ENCODE measurements around the gene PCNX1. TPM values are rescaled to one million over a fixed set of nuclear protein-coding genes. Genes with fewer than 3 reads are reported as not detected.
"Not testable (repeated sequence)": the region's sequence is repeated elsewhere in the genome, so short reads cannot be mapped to it uniquely, and the experiment has no call there.

The PCNX1 gene
- total RNA-seq, 1 donor from 2014 or later = 62.5 TPM

DNA sequence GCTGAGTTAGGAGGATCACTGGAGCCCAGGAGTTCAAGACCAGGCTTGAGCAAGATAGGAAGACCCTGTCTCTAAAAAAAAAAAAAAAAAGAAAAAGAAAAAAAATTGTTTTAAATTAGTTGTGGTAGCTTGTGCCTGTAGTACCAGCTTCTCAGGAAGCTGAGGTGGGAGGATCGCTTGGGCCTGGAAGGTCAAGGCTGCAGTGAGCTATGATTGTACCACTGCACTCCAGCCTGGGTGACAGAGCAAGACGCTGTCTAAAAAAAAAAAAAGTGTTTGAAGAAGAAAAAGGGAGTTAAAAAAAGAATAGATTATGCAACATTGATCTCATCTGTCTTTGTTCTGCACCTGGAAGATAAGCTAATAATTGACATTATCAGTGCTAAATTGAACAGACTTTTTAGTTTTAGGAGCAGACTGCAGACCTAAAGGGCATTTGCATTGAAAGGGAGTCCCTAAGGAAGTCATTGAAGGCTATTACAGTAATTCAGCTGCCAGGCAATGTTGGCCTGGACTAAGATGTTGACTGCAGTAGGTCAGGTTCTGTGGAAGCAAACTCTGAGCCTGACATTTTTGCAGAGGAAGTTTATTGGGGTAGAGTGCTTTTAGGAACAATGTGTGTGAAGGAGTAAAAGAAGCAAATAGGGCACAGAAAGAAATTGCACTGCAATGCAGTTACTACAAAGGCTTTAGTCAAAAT is 215.8 kb downstream of the PCNX1 start:
- Mint-ChIP-seq H3K4me1 (ENCODE audit: low read depth, unreplicated experiment) (peaks cover 1% of the 10 kb centered on the region), H3K36me3 (ENCODE audit: unreplicated experiment) (peaks cover 18% of the 10 kb centered on the region), H3K27ac (ENCODE audit: unreplicated experiment) (no peak overlapping the region), H3K4me3 (ENCODE audit: unreplicated experiment) (no peak overlapping the region), H3K9me3 (ENCODE audit: unreplicated experiment) (peaks cover 13% of the 10 kb centered on the region), H3K27me3 (ENCODE audit: unreplicated experiment) (peaks cover 4% of the 10 kb centered on the region)
- DNase-seq = no peak
- TF ChIP-seq, protein P1, sequence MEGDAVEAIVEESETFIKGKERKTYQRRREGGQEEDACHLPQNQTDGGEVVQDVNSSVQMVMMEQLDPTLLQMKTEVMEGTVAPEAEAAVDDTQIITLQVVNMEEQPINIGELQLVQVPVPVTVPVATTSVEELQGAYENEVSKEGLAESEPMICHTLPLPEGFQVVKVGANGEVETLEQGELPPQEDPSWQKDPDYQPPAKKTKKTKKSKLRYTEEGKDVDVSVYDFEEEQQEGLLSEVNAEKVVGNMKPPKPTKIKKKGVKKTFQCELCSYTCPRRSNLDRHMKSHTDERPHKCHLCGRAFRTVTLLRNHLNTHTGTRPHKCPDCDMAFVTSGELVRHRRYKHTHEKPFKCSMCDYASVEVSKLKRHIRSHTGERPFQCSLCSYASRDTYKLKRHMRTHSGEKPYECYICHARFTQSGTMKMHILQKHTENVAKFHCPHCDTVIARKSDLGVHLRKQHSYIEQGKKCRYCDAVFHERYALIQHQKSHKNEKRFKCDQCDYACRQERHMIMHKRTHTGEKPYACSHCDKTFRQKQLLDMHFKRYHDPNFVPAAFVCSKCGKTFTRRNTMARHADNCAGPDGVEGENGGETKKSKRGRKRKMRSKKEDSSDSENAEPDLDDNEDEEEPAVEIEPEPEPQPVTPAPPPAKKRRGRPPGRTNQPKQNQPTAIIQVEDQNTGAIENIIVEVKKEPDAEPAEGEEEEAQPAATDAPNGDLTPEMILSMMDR (IDR thresholded peaks at IDR 0.05; ENCODE audit: partially characterized antibody, unreplicated experiment) = no peak

DNA sequence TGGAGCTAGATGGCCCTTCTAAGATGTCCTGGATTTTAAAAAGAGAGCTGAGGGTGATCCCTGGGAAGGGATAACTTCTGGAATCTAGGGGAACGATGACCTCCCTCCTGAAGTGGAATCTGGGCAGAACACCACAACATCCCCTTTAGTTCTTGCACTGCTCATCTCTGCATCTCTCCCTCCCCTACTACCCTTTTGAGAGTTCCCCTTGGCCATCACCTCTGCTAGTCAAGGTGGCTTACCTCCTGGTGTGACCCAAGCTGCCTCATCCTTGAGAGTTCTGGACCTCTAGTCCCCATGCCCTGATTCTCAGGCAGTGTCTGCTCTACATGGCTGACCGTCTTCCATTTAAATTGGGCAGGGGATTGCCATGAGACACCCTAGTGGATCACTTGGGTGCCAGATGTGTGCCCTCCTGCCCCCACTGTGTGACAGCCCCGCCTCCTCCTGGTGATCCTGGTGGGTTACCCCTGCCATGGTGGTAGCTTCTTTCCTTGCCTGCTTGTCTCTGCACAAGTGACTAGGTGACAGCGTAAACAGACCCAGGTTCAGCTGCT is 216.4 kb downstream of the PCNX1 start:
- H3K27ac Mint-ChIP-seq (ENCODE audit: unreplicated experiment) = no peak overlapping the region
- H3K4me3 Mint-ChIP-seq (ENCODE audit: unreplicated experiment) = no peak overlapping the region
- peaks cover 15% of the 10 kb centered on the region for H3K9me3 Mint-ChIP-seq (ENCODE audit: unreplicated experiment)
- peaks cover 1% of the 10 kb centered on the region for H3K4me1 Mint-ChIP-seq (ENCODE audit: low read depth, unreplicated experiment)
- TF ChIP-seq, protein P1 (IDR thresholded peaks at IDR 0.05; ENCODE audit: partially characterized antibody, unreplicated experiment) = no peak
- no peak for DNase-seq
- H3K36me3 Mint-ChIP-seq (ENCODE audit: unreplicated experiment) = peaks cover 18% of the 10 kb centered on the region
- peaks cover 4% of the 10 kb centered on the region for H3K27me3 Mint-ChIP-seq (ENCODE audit: unreplicated experiment)

DNA sequence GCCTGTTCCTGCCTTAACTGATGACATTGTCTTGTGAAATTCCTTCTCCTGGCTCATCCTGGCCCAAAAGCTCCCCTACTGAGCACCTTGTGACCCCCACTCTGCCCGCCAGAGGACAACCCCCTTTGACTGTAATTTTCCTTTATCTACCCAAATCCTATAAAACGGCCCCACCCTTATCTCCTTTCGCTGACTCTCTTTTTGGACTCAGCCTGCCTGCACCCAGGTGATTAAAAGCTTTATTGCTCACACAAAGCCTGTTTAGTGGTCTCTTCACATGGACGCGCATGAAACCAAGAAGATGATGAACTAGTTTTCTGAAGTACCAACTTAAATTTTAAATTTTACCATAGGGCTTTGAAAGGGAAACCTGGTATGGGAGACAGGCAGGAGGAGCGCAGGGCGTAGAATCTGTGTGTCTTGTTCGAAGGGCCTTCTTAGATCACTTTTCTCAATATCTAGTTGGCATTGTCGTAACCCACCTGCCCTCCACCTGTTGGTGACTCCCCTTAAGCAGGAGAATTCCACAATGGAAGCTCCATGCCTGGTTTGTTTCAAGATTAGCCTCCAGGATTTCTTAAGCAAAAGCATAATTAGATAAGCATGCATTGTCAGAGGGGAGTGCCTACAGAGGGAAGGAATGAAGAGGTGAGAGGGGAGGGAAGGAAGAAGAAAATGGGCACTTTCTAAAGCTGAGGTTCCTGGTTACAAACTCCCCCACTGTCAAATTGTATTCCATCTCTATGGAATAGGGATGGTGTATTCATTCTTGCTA is 222.6 kb downstream of the PCNX1 start:
- H3K4me3 Mint-ChIP-seq (ENCODE audit: unreplicated experiment); DNase-seq; H3K27me3 Mint-ChIP-seq (ENCODE audit: unreplicated experiment); H3K27ac Mint-ChIP-seq (ENCODE audit: unreplicated experiment); H3K4me1 Mint-ChIP-seq (ENCODE audit: low read depth, unreplicated experiment): not testable (repeated sequence)
- Mint-ChIP-seq H3K9me3 (ENCODE audit: unreplicated experiment) (peaks cover 11% of the 10 kb centered on the region), H3K36me3 (ENCODE audit: unreplicated experiment) (peaks cover 12% of the 10 kb centered on the region)

DNA sequence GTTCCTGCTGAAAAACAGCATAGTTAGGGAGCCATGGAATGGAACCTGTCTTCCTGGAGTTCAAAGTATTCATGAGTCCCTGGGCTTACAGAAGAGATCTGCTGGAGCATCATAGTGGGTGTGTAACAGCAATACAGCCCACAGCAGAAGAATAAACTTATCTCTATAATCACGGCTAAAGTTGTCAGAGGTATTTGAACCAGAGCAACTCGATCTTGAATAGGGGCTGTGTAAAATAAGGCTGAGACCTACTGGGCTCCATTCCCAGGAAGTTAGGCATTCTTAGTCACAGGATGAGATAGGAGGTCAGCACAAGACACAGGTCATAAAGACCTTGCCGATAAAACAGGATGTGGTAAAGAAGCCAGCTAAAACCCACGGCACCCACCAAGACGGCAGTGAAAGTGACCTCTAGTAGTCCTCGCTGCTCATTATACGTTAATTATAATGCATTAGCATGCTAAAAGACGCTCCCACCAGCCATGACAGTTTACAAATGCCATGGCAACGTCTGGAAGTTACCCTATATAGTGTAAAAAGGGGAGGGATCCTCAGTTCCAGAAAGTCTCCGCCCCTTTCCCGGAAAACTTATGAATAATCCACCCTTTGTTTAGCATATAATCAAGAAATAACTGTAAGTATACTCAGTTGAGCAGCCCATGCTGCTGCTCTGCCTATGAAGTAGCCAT is 223.4 kb downstream of the PCNX1 start:
- Mint-ChIP-seq H3K27ac (ENCODE audit: unreplicated experiment) (no peak overlapping the region), H3K4me1 (ENCODE audit: low read depth, unreplicated experiment) (no peaks in the 10 kb centered on the region), H3K9me3 (ENCODE audit: unreplicated experiment) (peaks cover 10% of the 10 kb centered on the region), H3K27me3 (ENCODE audit: unreplicated experiment) (peaks cover 4% of the 10 kb centered on the region), H3K4me3 (ENCODE audit: unreplicated experiment) (no peak overlapping the region), H3K36me3 (ENCODE audit: unreplicated experiment) (peaks cover 6% of the 10 kb centered on the region)
- no peak for DNase-seq
- TF ChIP-seq, protein P1 (IDR thresholded peaks at IDR 0.05; ENCODE audit: partially characterized antibody, unreplicated experiment) = no peak

DNA sequence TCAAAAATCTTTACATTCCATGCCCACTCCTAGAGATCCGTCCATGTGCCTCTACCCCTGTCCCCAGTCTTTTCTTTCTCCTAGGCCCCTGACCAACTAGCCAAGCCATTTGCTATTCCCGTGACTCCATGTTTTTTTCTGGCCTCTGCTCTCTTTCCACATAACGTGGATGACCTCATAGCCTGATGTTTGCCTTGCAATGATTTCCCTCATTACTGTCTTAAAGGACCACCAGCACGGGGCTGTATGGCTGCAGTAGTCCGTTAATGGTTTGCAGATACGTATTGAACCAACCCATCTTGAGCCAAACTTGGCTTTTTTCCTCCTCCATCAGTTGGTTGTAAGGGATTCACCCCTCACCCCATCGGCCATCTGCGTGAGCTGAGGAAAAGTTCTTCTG is 226.0 kb downstream of the PCNX1 start:
- H3K9me3 Mint-ChIP-seq (ENCODE audit: unreplicated experiment) = peaks cover 1% of the 10 kb centered on the region
- no peak overlapping the region for H3K27ac Mint-ChIP-seq (ENCODE audit: unreplicated experiment)
- H3K4me3 Mint-ChIP-seq (ENCODE audit: unreplicated experiment) = no peak overlapping the region
- TF ChIP-seq, protein P1 (IDR thresholded peaks at IDR 0.05; ENCODE audit: partially characterized antibody, unreplicated experiment) = no peak
- no peaks in the 10 kb centered on the region for H3K36me3 Mint-ChIP-seq (ENCODE audit: unreplicated experiment)
- no peaks in the 10 kb centered on the region for H3K4me1 Mint-ChIP-seq (ENCODE audit: low read depth, unreplicated experiment)
- peaks cover 3% of the 10 kb centered on the region for H3K27me3 Mint-ChIP-seq (ENCODE audit: unreplicated experiment)
- DNase-seq = no peak
